Activated CD4-positive, alpha-beta T cell treated with anti-CD3 and anti-CD28 coated beads, Interleukin-2, Interleukin-6, amounts not matched to agents 100 ng/mL and 50 ng/mL, durations not matched to agents 16 hours and 8 hours (primary cell): ENCODE results near the gene KRTAP10-2.
"Not testable (repeated sequence)": the region's sequence is repeated elsewhere in the genome, so short reads cannot be mapped to it uniquely, and the experiment has no call there.

ENCODE experiments used
- DNase-seq: peaks from one replicate; pipeline ENCODE4 v3.0.0-alpha.2; 2020

Gene KRTAP10-2

GRCh38 chr21:44551340-44551961, at the start of gene KRTAP10-2:
Gene KRTAP10-2 (minus strand): TSS chr21:44551505. CDS start chr21:44551458, 47 bp downstream.
- DNase-seq: no peak

- DNase-seq: not testable (repeated sequence)
Measured at GRCh38 chr21:44601091-44601490, 49.8 kb upstream of the KRTAP10-2 start.

- DNase-seq: not testable (repeated sequence)
Measured at GRCh38 chr21:44600118-44600978, 49.0 kb upstream of the KRTAP10-2 start, which contains the start of gene KRTAP10-7. Gene KRTAP10-7 (plus strand): TSS chr21:44600597. CDS start chr21:44600622, 25 bp downstream.

GRCh38 chr21:44599264-44600029, 48.1 kb upstream of the KRTAP10-2 start:
- no peak for DNase-seq

GRCh38 chr21:44598061-44598460, 46.8 kb upstream of the KRTAP10-2 start:
- DNase-seq: no peak

- DNase-seq: no peak
Measured at GRCh38 chr21:44596068-44596725, 44.9 kb upstream of the KRTAP10-2 start.

- no peak for DNase-seq
Measured at GRCh38 chr21:44595524-44595923, 44.2 kb upstream of the KRTAP10-2 start.

GRCh38 chr21:44594406-44594916, 43.2 kb upstream of the KRTAP10-2 start:
- DNase-seq: no peak

GRCh38 chr21:44593598-44594405, 42.5 kb upstream of the KRTAP10-2 start:
- no peak for DNase-seq

GRCh38 chr21:44592446-44593311, 41.4 kb upstream of the KRTAP10-2 start, which contains the start of gene KRTAP10-6:
Gene KRTAP10-6 (minus strand): TSS chr21:44592505. CDS start chr21:44592484, 21 bp downstream.
- DNase-seq: no peak

GRCh38 chr21:44591801-44592130, 40.5 kb upstream of the KRTAP10-2 start:
- DNase-seq: not testable (repeated sequence)

- not testable (repeated sequence) for DNase-seq
Measured at GRCh38 chr21:44590897-44591800, 39.8 kb upstream of the KRTAP10-2 start.

- DNase-seq: no peak
Measured at GRCh38 chr21:44590311-44590721, 39.0 kb upstream of the KRTAP10-2 start.

- no peak for DNase-seq
Measured at GRCh38 chr21:44589586-44590305, 38.4 kb upstream of the KRTAP10-2 start.

GRCh38 chr21:44589094-44589493, 37.8 kb upstream of the KRTAP10-2 start:
- no peak for DNase-seq

- no peak for DNase-seq
Measured at GRCh38 chr21:44585892-44586291, 34.6 kb upstream of the KRTAP10-2 start.

GRCh38 chr21:44583800-44584147, 32.5 kb upstream of the KRTAP10-2 start:
- peak; percentile 48 for DNase-seq

- DNase-seq: no peak
Measured at GRCh38 chr21:44583089-44583799, 31.9 kb upstream of the KRTAP10-2 start.
